NCI-H460 (cell line): ENCODE data around the gene VSX1. TPM values are rescaled to one million over a fixed set of nuclear protein-coding genes. Genes with fewer than 3 reads are reported as not detected.

Experiments
- total RNA-seq: library from RNA; depleted of rRNA; stranded (reverse); fragments of >200 nt; shearing (Covaris generic); gene quantifications from 2 replicates; pipeline ENCODE4 v1.2.3, GENCODE V29; 2014; rRNA removed

VSX1 gene
- total RNA-seq, 1 experiment from 2014 or later: not detected

Other genes with a start within 250 kb of the VSX1 start
- not detected in 2 replicates for gene CST7, start 132.9 kb downstream of the VSX1 start, total RNA-seq
- 98.9 and 121 TPM in 2 replicates for gene APMAP, start 89.4 kb downstream of the VSX1 start, total RNA-seq
- gene ACSS1, start 24.0 kb downstream of the VSX1 start, total RNA-seq: 1.4 and 2.8 TPM in 2 replicates
- gene ENTPD6, start 113.6 kb upstream of the VSX1 start, total RNA-seq: 79.9 and 89.6 TPM in 2 replicates
- gene PYGB, start 165.9 kb upstream of the VSX1 start, total RNA-seq: 422 and 453 TPM in 2 replicates